Astrocyte (in vitro differentiated cells and primary cell): ENCODE measurements around the gene KRT73. TPM values are rescaled to one million over a fixed set of nuclear protein-coding genes. Genes with fewer than 3 reads are reported as not detected.

ENCODE experiments used
- DNase-seq: peaks from one replicate; pipeline ENCODE4 v3.0.0-alpha.2; 2010; ENCODE audit warnings: low read depth
- FAIRE-seq: peaks from 2 replicates; lab custom pipeline; 2011; peaks lifted over from hg19 to GRCh38; lab: Jason Lieb, UNC
- H2AFZ ChIP-seq: 2 replicates; pipeline ENCODE4 v1.6.0; 2012; ENCODE audit warnings: low read depth, low read length, inconsistent platforms
- H3K27ac ChIP-seq: 2 replicates; pipeline ENCODE4 v1.5.1; 2011; ENCODE audit warnings: low read depth, low read length, inconsistent platforms
- H3K27me3 ChIP-seq: 2 replicates; pipeline ENCODE4 v1.6.0; 2011; ENCODE audit warnings: low read length, inconsistent platforms; ENCODE audit not compliant: insufficient read depth
- H3K36me3 ChIP-seq: 2 replicates; pipeline ENCODE4 v1.5.1; 2011; ENCODE audit warnings: low read length, inconsistent platforms; ENCODE audit not compliant: insufficient read depth
- H3K4me1 ChIP-seq: 2 replicates; pipeline ENCODE4 v1.5.1; 2011; ENCODE audit warnings: low read length, inconsistent platforms; ENCODE audit not compliant: insufficient read depth
- H3K4me2 ChIP-seq: 2 replicates; pipeline ENCODE4 v1.6.0; 2012; ENCODE audit warnings: low read length, inconsistent platforms
- H3K4me3 ChIP-seq: 2 replicates; pipeline ENCODE4 v1.5.1; 2011; ENCODE audit warnings: low read depth, mild to moderate bottlenecking, low read length, inconsistent platforms; ENCODE audit not compliant: insufficient read depth
- H3K79me2 ChIP-seq: 2 replicates; pipeline ENCODE4 v1.6.0; 2012; ENCODE audit warnings: mild to moderate bottlenecking, low read length, inconsistent platforms; ENCODE audit not compliant: insufficient read depth
- H3K9ac ChIP-seq: 2 replicates; pipeline ENCODE4 v1.6.0; 2012; ENCODE audit warnings: mild to moderate bottlenecking, low read length, inconsistent platforms
- H3K9me3 ChIP-seq: 2 replicates; pipeline ENCODE4 v1.5.1; 2012; ENCODE audit warnings: low read depth, mild to moderate bottlenecking, low read length, inconsistent platforms; ENCODE audit not compliant: insufficient read depth
- H4K20me1 ChIP-seq: 2 replicates; pipeline ENCODE4 v1.6.0; 2012; ENCODE audit warnings: low read length, inconsistent platforms; ENCODE audit not compliant: insufficient read depth
- H3K27ac Mint-ChIP-seq: one replicate; pipeline ENCODE4 v1.8.0; 2021; ENCODE audit warnings: mild to moderate bottlenecking, mixed read lengths; ENCODE audit not compliant: unreplicated experiment
- H3K27me3 Mint-ChIP-seq: one replicate; pipeline ENCODE4 v1.8.0; 2021; ENCODE audit warnings: low read depth, mixed read lengths; ENCODE audit not compliant: unreplicated experiment
- H3K36me3 Mint-ChIP-seq: one replicate; pipeline ENCODE4 v1.8.0; 2021; ENCODE audit warnings: low read depth, mixed read lengths; ENCODE audit not compliant: unreplicated experiment
- H3K4me1 Mint-ChIP-seq: one replicate; pipeline ENCODE4 v1.8.0; 2021; ENCODE audit warnings: low read depth, mixed read lengths; ENCODE audit not compliant: unreplicated experiment
- H3K4me3 Mint-ChIP-seq: one replicate; pipeline ENCODE4 v1.8.0; 2021; ENCODE audit warnings: mild to moderate bottlenecking, moderate library complexity, mixed read lengths; ENCODE audit not compliant: unreplicated experiment
- H3K9me3 Mint-ChIP-seq: one replicate; pipeline ENCODE4 v1.8.0; 2021; ENCODE audit warnings: mild to moderate bottlenecking, mixed read lengths; ENCODE audit not compliant: unreplicated experiment
- CTCF ChIP-seq: IDR thresholded peaks from 2 replicates; pipeline ENCODE4 v1.5.1; 2011; ENCODE audit warnings: low read depth, mild to moderate bottlenecking, inconsistent platforms, low read length, moderate library complexity; ENCODE audit not compliant: insufficient read depth
- EZH2 ChIP-seq: IDR thresholded peaks from 2 replicates; pipeline ENCODE4 v1.6.1; 2012; ENCODE audit warnings: mild to moderate bottlenecking, low read length, inconsistent platforms; ENCODE audit not compliant: insufficient read depth
- total RNA-seq: library from RNA; stranded (reverse); gene quantifications from 2 replicates; pipeline ENCODE4 v1.2.1, GENCODE V29; 2021

KRT73 gene
- total RNA-seq, 1 donor from 2014 or later, result not detected

GRCh38 chr12:52608826-52609630 lies 9.3 kb downstream of the KRT73 start:
- FAIRE-seq (no peak), DNase-seq (no peak)
- H3K27me3 ChIP-seq, result peaks cover 27% of the 10 kb centered on the region

GRCh38 chr12:52608161-52608560 lies 10.2 kb downstream of the KRT73 start:
- Histone ChIP-seq H3K4me1 (no peaks in the 10 kb centered on the region), H3K9ac (no peak overlapping the region), H3K27me3 (peaks cover 35% of the 10 kb centered on the region), H3K4me3 (no peak overlapping the region), H3K9me3 (no peaks in the 10 kb centered on the region), H3K79me2 (no peaks in the 10 kb centered on the region), H3K27ac (no peak overlapping the region), H3K36me3 (no peaks in the 10 kb centered on the region), H3K4me2 (no peak overlapping the region), H2AFZ (no peak overlapping the region), H4K20me1 (no peaks in the 10 kb centered on the region)
- peaks cover 64% of the 10 kb centered on the region for H3K27me3 Mint-ChIP-seq
- peaks cover 3% of the 10 kb centered on the region for H3K4me1 Mint-ChIP-seq
- H3K9me3 Mint-ChIP-seq, result peaks cover 6% of the 10 kb centered on the region
- TF ChIP-seq EZH2, result no peak
- no peak for TF ChIP-seq CTCF
- H3K4me3 Mint-ChIP-seq, result no peak overlapping the region
- H3K36me3 Mint-ChIP-seq, result peaks cover 2% of the 10 kb centered on the region
- FAIRE-seq (no peak), DNase-seq (no peak)
- no peak overlapping the region for H3K27ac Mint-ChIP-seq

More at GRCh38 chr12:52608826-52609630, 9.3 kb downstream of the KRT73 start:
- Histone ChIP-seq H3K9ac (no peak overlapping the region), H3K9me3 (no peaks in the 10 kb centered on the region), H3K4me1 (no peaks in the 10 kb centered on the region), H4K20me1 (no peaks in the 10 kb centered on the region), H3K36me3 (no peaks in the 10 kb centered on the region), H2AFZ (no peak overlapping the region), H3K27ac (no peak overlapping the region), H3K79me2 (no peaks in the 10 kb centered on the region), H3K4me3 (no peak overlapping the region), H3K4me2 (no peak overlapping the region)
- Mint-ChIP-seq H3K36me3 (peaks cover 2% of the 10 kb centered on the region), H3K4me3 (no peak overlapping the region), H3K27me3 (peaks cover 72% of the 10 kb centered on the region), H3K9me3 (peaks cover 6% of the 10 kb centered on the region), H3K27ac (no peak overlapping the region), H3K4me1 (no peaks in the 10 kb centered on the region)
- TF ChIP-seq CTCF (no peak), EZH2 (no peak)

- Histone ChIP-seq H3K36me3 (no peaks in the 10 kb centered on the region), H4K20me1 (no peaks in the 10 kb centered on the region), H3K4me1 (no peaks in the 10 kb centered on the region), H3K9me3 (no peaks in the 10 kb centered on the region), H3K4me2 (no peak overlapping the region), H3K27me3 (peaks cover 37% of the 10 kb centered on the region), H3K79me2 (no peaks in the 10 kb centered on the region), H3K4me3 (no peak overlapping the region), H3K27ac (no peak overlapping the region), H2AFZ (no peak overlapping the region), H3K9ac (no peak overlapping the region)
- Mint-ChIP-seq H3K4me3 (no peak overlapping the region), H3K4me1 (peaks cover 5% of the 10 kb centered on the region), H3K27ac (no peak overlapping the region), H3K27me3 (peaks cover 59% of the 10 kb centered on the region), H3K9me3 (peaks cover 6% of the 10 kb centered on the region), H3K36me3 (peaks cover 2% of the 10 kb centered on the region)
- no peak for DNase-seq
- TF ChIP-seq CTCF, result no peak
- TF ChIP-seq EZH2, result no peak
- no peak for FAIRE-seq
Measured at GRCh38 chr12:52607314-52607713, 11.0 kb downstream of the KRT73 start.
